Measurements from ENCODE around the gene RAD51C.

RAD51C gene

GRCh38 chr17:58693208-58693607, 806 bp downstream of the RAD51C start:
- TF ChIP-seq CTCF (IDR thresholded peaks at IDR 0.05; ENCODE audit: control extremely low read depth, extremely low read depth, low read depth, missing control alignments): no peak
- no peak for DNase-seq (ENCODE audit: extremely low spot score)
- ChIA-PET POLR2A (interaction anchor here (0.5 to 1.8 kb wide), 3 partner anchors 35 to 1253 kb away, joined by 3 to 19 read pairs (median 9); no protein-coding TSS in a partner anchor), CTCF (interaction anchor here (1.2 to 2.8 kb wide), 3 partner anchors 9 to 116 kb away, joined by 5 to 9 read pairs (median 5); no protein-coding TSS in a partner anchor)

- TF ChIP-seq CTCF (IDR thresholded peaks at IDR 0.05; ENCODE audit: control extremely low read depth, extremely low read depth, low read depth, missing control alignments): no peak
- CTCF ChIA-PET: interaction anchor here (2.8 kb wide), 1 partner anchor 9 kb away, joined by 9 read pairs; no protein-coding TSS in a partner anchor
- no peak for DNase-seq (ENCODE audit: extremely low spot score)
- POLR2A ChIA-PET: interaction anchor here (0.6 to 1.8 kb wide), 2 partner anchors 35 to 36 kb away, joined by 4 to 9 read pairs; no protein-coding TSS in a partner anchor
Measured at GRCh38 chr17:58693751-58694150, 1.3 kb downstream of the RAD51C start.

GRCh38 chr17:58694302-58694701, 1.9 kb downstream of the RAD51C start:
- no peak for DNase-seq (ENCODE audit: extremely low spot score)
- TF ChIP-seq CTCF (IDR thresholded peaks at IDR 0.05; ENCODE audit: control extremely low read depth, extremely low read depth, low read depth, missing control alignments): no peak
- CTCF ChIA-PET: no interaction called here
- POLR2A ChIA-PET: interaction anchor here (0.6 kb wide), 1 partner anchor 36 kb away, joined by 4 read pairs; no protein-coding TSS in a partner anchor

GRCh38 chr17:58694826-58695225, 2.4 kb downstream of the RAD51C start:
- ChIA-PET POLR2A (no interaction called here), CTCF (no interaction called here)
- no peak for DNase-seq (ENCODE audit: extremely low spot score)
- no peak for TF ChIP-seq CTCF (IDR thresholded peaks at IDR 0.05; ENCODE audit: control extremely low read depth, extremely low read depth, low read depth, missing control alignments)

- ChIA-PET POLR2A (no interaction called here), CTCF (interaction anchor here (0.9 to 2.9 kb wide), 5 partner anchors 12 to 292 kb away, joined by 3 to 17 read pairs (median 3); no protein-coding TSS in a partner anchor)
- no peak for TF ChIP-seq CTCF (IDR thresholded peaks at IDR 0.05; ENCODE audit: control extremely low read depth, extremely low read depth, low read depth, missing control alignments)
- DNase-seq (ENCODE audit: extremely low spot score): no peak
Measured at GRCh38 chr17:58699771-58700170, 7.4 kb downstream of the RAD51C start.

- DNase-seq (ENCODE audit: extremely low spot score): no peak
Measured at GRCh38 chr17:58702045-58702476, 9.7 kb downstream of the RAD51C start.

More at GRCh38 chr17:58702045-58702476, 9.7 kb downstream of the RAD51C start:
- TF ChIP-seq CTCF (IDR thresholded peaks at IDR 0.05; ENCODE audit: control extremely low read depth, extremely low read depth, low read depth, missing control alignments): no peak
- CTCF ChIA-PET: interaction anchor here (1.6 to 2.9 kb wide), 3 partner anchors 10 to 13 kb away, joined by 4 to 17 read pairs (median 9); partner anchors contain the start of genes RAD51C and TEX14
- POLR2A ChIA-PET: interaction anchor here (1.0 kb wide), 1 partner anchor 71 kb away, joined by 3 read pairs; no protein-coding TSS in a partner anchor
